Right ventricle myocardium inferior (tissue), 1 donor: ENCODE results near the gene TNFRSF8. TPM values are rescaled to one million over a fixed set of nuclear protein-coding genes. Genes with fewer than 3 reads are reported as not detected.
A peak's percentile ranks its signal among the peaks of the same experiment; 100 is the strongest.

ENCODE experiments used
- ATAC-seq: fragments of 200-7000 bp; cut with Tn5 transposase; one replicate; pipeline ENCODE4 v1.9.1; 2020; ENCODE audit warnings: mild to moderate bottlenecking, moderate library complexity
- DNase-seq: peaks from one replicate; pipeline ENCODE4 v3.0.0; 2021; ENCODE audit errors: missing footprints
- intact Hi-C: fragments of 100-400 bp; cut with DNase I; formaldehyde crosslinking; loops from one replicate; pipeline ENCODE4 v1.11.0; 2022
- total RNA-seq: library from RNA; stranded (reverse); fragmentation: NEBNext Ultra II Directional; extraction: Animal tissue kit (Norgen Biotek cat#: 25700); gene quantifications from one replicate; pipeline ENCODE4 v1.2.1, GENCODE V29; 2021
- donor health status: DM: no; HTN: yes; CAD: no; lungs with severe emphysema.

TNFRSF8 gene
- total RNA-seq, 1 donor from 2014 or later = 0.92 TPM

DNA sequence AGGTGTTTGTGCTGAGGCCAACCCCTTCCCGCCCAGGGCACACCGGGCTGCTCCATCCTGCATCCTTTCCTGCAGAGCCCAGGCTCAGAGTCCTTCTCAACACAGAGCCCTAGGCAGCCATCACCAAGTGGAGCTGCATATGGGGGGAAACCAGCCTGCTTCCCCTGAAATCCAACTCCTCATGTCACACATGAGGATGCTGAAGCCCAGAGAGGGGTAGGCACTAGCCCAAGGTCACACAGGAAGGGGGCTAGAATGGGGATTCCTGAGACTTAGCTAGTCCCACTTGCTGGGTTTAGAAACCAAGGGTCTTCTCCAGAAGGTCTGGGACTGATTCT is 98.2 kb downstream of the TNFRSF8 start:
- DNase-seq = peak; percentile 30
- intact Hi-C loops = no loop called here
- no peak for ATAC-seq

DNA sequence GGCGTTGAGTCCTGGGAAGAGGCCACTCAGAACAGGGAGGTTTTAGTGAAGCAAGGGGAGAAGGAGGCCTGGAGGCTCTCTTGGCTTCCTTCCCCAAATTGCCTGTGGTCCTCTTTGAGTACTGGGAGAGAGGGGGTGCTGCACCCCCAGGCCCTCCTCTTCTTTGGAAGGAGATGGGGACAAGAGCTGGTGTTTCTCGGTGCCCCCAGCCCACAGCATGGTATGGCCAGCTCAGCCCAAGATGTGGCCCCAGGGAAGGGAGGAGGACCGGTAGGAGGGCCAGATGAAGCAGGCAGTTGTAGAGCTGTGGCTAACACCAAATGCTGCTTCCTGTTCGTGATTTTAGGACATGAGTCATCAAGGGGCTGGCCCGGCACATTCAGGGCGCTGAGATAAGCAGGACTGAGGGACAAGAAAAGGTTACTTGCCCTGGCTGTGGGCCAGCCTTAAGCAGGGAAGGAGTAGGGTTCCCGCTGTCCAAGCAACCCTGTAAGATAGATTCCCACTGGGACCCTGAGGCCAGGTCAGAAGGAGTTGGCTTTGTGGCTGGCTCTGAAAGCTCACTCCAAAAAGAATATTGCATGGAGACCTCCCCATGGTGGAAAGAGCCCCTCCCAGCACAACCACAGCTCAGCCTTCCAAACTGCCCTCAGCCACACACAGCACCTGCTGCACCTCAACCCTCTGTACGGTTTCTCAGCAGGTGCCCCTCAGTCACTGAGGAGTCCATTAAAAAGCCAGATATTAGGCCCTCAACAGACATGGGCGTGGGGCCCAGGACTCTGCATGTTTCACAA is 98.8 kb downstream of the TNFRSF8 start:
- intact Hi-C loops = no loop called here

DNA sequence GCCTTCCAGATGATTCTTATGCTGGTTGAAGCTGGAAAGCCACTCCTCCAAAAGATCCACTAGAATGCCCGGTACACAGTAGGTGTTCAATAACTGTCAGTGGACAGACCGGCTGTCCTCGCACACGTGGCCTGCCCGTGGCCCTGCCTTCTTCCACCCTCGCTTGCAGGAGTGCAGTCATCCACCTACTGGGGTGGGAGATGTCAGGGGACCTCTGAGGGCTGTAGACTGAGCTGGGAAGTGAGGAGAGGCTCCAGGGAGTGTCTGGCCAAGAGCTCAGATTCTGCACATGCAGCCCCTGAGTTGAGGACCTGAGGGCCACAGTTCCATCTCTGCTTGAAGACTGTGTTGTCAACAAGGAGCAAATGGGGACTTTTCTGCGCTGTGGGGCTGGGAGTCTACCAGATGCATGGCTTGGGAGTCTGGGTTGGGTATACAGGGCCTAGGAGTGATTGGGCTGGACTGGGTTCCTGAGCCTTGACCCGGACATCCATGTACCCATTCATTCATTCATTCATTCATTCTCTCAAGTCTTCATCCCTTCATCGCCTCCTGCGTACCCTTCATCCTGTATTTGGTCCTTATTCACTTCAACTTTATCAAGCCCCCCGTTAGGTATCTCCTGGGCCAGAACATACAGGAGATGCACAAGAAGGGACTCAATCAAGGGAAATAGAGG is 99.5 kb downstream of the TNFRSF8 start:
- peak; percentile 35 for DNase-seq
- intact Hi-C loops = no loop called here
- ATAC-seq = no peak

More for the DNA sequence above, 98.8 kb downstream of the TNFRSF8 start:
- DNase-seq (peak; percentile 95), ATAC-seq (peak; percentile 95)

DNA sequence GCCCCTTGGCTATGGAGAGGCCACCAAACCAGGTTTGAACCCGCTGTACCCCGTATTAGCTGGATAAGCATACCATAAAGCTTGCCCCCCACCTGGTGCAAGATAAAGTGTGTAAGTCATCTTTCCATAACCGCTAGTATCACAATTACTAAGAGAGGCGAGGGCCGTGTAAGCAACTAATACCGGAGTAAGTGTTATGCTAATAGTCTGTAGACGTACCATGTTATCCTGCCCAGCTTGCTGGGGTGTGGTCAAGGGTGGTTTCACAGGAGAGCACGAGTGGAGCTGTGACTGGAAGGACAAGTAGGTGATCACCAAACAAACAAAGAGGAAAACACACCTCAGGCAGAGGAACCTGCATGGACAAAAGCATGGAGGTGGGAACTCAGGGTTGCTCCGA is 100.1 kb downstream of the TNFRSF8 start:
- intact Hi-C loops = no loop called here
- no peak for DNase-seq
- ATAC-seq = no peak

- intact Hi-C loops = no loop called here
- no peak for ATAC-seq
Observed at GRCh38 chr1:12164210-12164609, 101.1 kb downstream of the TNFRSF8 start.

GRCh38 chr1:12165342-12165741 is 102.2 kb downstream of the TNFRSF8 start:
- intact Hi-C loops = no loop called here
- DNase-seq (no peak), ATAC-seq (no peak)

More at GRCh38 chr1:12164210-12164609, 101.1 kb downstream of the TNFRSF8 start:
- DNase-seq = no peak

DNA sequence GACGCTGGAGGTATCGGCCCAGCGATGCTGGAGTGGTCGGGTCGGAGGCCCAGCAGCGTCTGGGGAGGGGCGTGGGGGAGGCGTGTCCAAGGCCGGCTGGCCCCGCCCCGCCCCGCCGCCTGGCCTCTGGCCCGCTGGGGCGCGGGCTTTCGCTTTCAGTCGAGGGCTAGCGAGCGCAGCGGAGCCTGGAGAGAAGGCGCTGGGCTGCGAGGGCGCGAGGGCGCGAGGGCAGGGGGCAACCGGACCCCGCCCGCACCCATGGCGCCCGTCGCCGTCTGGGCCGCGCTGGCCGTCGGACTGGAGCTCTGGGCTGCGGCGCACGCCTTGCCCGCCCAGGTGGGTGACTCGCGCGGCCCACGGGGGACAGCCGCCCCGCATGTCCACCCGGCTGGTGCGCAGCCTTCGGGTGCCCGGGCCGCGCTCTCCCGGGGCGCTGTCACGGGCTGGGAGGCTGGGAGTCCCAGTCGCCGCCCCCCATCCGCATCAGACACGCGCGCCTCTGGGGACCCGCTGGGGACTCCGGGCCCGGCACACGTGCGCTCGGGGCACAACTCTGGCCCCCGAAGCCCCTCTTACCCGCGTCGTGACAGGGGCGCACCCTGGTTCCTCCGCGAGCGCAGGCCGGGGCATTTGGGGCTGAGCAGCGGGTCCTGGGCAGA is 103.9 kb downstream of the TNFRSF8 start, which contains the start of gene TNFRSF1B:
TSS of gene TNFRSF1B (plus strand) at position 158 of the 659 bp plus-strand sequence. CDS start at position 259, 101 bp downstream.
- DNase-seq (peak; percentile 94), ATAC-seq (peak; percentile 65)
- intact Hi-C loops = no loop called here

DNA sequence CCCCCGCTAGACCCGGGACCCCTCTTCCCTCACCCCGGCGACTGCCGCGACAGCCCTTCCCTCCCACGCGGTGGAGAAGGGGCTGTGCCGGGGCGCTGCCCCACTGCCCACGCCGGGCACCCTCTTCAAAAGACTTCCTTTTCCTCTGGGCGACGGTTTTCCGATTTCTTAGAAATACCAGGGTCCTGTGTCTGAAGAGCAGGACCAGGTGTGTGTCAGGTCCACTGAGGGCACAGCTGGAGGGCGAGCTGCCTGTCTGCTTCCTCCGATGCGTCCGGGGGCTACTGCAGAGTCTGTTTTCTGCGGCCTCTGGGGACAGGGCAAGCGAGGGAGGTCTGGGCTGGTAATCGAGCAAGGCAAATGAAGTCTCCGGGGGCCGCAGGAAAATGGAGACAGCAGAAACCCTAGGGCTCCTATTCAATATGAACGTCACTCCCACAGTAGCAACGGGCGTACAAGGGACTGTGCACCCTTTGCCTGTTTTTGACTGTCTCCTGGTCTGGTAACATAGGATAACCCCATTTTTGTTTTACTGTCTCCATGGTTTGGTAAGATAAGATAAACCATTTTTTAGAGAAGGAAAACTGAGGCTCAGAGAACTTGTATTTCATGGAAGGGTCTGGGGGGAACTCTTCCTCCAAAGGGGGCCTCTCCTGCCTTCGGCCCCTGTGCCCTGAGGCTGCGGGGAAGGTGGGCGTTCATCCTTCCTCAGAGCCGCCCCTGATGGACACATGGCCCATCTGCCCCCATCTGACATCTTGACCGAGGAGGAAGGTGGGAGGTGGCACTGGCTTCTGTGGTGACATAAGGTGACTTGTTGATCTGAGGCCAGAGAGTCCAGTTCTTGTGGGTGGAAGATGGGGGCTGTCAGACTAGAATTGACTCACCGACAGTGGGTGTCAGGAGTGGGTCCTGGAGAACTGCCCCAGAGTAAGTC is 104.7 kb downstream of the TNFRSF8 start:
- peak; percentile 14 for ATAC-seq
- no peak for DNase-seq
- intact Hi-C loops = no loop called here

DNA sequence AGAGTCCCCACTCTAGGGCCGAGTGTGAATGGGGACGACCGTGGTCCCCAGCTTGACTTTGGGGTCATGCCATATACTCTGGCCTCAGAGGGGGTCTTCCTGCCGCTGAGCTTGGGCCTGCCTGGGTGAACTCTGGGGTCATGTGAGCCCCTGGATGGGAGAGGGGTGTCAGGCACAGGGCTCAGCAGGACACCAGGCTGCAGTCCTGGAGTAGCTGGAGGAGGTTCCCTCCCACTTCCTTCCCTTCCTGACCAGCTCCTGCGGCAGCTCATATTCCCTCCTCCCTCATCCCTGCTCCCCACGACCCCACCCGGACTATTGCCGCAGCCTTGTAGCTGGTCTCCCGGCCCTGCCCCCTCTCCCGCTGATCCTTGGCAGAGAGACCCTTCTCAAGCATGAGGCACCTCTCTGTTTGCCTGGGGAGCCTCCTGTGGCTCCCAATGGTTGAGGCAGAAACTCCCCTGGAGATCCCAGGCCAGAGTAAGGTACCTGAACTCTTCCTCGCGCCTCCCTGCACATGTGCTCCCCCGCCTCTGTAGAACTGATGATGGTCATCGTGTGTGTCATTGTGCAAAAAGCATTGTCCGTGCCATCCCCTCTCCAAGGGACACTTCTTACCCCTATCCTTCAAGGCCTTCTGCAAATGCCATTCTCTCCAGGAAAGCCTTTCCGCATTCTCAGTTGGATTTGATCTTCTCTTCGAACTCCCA is 105.5 kb downstream of the TNFRSF8 start:
- DNase-seq = peak; percentile 30
- intact Hi-C loops = no loop called here

DNA sequence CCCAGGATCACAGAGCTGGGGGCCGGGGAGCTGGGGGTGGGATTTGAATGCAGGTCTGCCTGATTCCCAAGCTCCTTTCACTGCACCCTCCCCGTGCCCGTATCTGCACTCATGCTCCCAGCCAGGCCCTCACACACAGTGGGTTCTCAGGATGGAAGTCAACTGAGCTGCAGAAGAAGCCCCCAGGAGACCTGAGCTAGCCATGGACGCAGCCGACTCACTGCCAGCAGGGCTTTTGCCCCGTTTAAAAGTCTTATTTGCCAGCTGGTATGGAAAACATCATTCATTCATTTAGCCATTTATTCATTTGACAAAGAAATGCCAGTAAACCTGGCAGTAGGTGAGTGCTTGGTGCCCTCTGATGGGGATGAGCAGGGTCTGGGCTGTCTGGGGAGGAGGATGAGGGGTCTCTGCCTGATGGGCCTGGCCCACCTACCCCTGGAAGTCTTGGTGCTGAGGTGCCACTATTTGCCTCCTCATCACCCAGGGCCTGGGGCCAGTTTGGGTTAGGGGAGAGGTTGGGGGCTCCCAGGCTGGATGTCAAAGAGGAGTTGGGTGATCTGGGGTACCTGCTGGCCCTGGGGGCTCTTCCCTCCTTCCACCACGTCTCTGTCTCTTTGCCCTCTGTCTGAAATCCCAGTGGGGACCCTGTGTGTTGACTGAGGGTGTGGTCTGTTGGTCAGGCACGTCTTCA is 106.5 kb downstream of the TNFRSF8 start:
- intact Hi-C loops = no loop called here
- peak; percentile 52 for DNase-seq
- no peak for ATAC-seq

More for the DNA sequence above, 105.5 kb downstream of the TNFRSF8 start:
- peak; percentile 24 for ATAC-seq

DNA sequence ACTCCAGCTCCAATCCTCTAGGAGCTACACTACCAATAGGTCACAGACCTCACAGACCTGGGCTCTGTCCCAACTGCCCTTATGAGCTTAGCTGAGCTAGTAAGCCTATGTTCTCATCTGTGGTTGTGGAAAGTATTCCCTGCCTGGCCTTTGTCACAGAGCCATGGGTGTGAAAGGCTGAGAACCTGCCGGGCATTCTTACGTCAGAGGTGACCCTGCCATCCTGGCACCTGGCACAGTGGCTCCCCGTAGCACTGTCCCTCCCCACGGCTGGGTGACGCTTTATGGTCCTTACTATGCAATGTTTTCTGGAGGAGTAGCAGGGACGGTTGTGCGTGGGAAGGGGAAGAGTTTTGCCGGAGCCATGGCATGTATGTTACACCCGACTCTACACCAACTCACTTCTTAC is 107.2 kb downstream of the TNFRSF8 start:
- peak; percentile 23 for ATAC-seq
- intact Hi-C loops = no loop called here
- DNase-seq = peak; percentile 68

GRCh38 chr1:12171206-12172041 is 108.3 kb downstream of the TNFRSF8 start:
- intact Hi-C loops = no loop called here
- ATAC-seq (no peak), DNase-seq (peak; percentile 43)

DNA sequence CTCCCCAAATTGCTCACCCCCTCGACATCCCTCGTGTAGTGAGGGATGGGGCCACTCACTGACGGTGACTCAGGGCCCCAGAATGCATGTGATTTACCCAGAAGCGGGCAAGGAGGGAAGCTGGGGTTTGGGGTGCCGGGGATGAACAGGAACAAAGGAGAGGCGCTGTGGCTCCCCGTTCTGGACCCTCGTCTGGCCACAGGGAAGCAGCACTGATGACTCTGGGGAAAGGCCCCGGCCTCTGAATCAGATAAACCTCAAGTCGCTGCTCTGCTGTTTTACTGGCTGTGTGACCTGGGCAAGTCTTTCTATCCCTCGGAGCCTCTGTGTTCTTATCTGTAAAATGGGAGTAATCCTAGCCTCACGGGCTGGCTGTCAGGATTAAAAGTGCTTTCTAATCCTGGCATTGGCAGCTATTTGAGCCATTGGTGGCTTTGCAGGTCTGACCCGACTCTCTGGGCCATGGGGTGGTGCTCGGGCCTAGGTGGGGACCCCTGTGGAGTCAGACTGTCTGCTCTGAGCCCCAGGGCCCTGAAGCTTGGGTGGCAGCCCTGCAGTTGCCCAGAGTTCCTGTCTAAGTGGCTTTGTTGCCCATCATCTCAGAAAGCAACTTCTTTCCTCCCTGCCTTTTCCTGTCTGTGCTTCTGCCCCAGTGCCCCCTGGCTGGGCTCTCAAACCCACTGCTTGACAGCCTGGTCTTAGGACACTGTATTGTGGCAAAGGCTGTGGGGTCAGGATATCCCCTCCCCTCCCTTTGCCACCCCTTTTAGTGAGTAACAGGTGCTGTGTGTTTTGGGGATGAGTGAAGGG is 109.1 kb downstream of the TNFRSF8 start:
- intact Hi-C loops = no loop called here
- ATAC-seq = no peak
- peak; percentile 59 for DNase-seq

GRCh38 chr1:12173041-12173509 is 110.0 kb downstream of the TNFRSF8 start:
- intact Hi-C loops = no loop called here
- DNase-seq (peak; percentile 4), ATAC-seq (no peak)

DNA sequence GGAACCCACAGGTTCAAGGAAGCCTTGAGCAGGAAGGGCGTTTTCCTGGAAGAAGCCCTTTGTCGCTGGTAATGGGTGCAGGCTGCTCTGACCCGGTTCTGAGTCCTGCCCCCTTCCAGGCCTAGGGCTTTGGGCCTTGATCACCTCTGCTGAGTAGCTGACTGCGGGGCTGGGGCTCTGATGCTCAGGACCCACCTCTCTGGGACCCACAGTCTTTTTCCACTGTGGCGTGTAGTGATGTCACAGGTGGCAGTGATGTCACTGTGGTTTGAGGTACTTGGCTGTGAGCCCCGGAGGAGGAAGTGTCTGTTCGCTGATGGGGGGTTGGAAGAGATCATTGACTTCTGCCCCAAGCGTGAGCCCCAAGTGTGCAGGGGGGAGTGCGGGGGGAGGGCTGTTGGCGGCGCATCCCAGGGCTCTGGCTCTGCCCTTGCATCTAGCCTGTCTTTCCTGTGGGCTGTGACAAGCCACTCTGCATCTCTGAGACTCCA is 110.6 kb downstream of the TNFRSF8 start:
- ATAC-seq (no peak), DNase-seq (peak; percentile 86)
- intact Hi-C loops = no loop called here
